HPDE6-E6E7 (cell line): ENCODE results near the gene IQSEC1.

Experiments used
- DNase-seq: peaks from one replicate; pipeline ENCODE4 v3.0.0; 2011; ENCODE audit warnings: missing footprints; ENCODE audit errors: extremely low spot score

IQSEC1 gene

DNA sequence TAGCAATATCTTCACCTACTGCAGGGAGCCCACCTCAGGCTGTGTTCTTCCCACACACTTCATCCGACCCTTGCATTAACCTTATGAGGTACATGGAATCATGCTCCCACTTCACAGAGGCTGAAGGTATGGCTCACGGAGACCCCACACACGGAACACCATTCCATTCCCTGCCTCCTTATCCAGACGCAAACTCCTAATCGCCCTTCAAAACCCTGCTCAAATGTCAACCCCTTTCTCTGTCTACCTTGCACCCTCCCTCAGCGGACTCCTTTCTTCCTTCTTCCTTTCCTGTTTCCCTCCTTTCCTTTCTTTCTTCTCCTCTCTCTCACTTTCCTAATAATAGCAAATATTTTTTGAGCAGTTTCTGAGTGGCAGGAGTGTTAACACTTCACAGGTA is 23.8 kb downstream of the IQSEC1 start:
- no peak for DNase-seq

GRCh38 chr3:13047296-13048165 is 25.7 kb downstream of the IQSEC1 start:
- no peak for DNase-seq

- DNase-seq, result no peak
Observed at GRCh38 chr3:13046569-13047274, 26.5 kb downstream of the IQSEC1 start.

GRCh38 chr3:13045904-13046568 is 27.2 kb downstream of the IQSEC1 start:
- no peak for DNase-seq

GRCh38 chr3:13045241-13045903 is 27.9 kb downstream of the IQSEC1 start:
- no peak for DNase-seq

DNA sequence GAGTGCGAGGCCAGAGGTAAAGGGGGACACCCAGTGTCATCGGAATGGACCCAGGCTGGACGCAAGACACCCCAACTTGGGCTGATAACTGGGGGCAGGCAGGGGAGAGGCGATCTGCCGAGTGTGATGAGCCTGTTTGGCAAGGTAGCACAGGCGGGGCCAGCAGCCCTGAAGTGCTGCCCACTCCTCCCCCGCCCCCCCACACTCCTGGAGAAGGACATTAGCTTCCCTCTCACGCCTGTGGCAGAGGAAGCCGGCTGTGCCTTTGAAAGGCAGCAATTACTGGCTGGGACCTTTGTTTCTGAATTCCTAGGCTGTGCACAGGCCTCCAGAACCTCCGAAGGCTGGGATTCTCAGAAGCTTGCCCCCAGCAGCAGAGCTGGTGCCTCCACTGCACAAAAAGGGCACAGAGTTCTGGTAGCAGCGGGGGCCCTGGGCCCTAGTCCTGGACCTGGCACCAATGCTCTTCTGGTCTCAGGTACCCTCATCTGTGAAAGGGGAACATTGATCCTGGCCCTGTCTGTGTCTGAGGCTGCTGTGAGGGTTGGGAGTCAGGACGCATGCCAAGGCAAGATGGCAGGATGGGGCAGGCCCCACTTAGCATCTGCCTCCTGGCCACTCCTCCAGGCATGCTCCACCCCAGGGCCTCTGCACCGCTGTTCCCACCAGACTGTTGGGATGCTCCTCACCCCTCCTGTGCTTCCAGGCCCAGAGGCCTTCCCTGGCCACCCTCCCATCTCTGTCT is 28.6 kb downstream of the IQSEC1 start:
- DNase-seq, result no peak

DNA sequence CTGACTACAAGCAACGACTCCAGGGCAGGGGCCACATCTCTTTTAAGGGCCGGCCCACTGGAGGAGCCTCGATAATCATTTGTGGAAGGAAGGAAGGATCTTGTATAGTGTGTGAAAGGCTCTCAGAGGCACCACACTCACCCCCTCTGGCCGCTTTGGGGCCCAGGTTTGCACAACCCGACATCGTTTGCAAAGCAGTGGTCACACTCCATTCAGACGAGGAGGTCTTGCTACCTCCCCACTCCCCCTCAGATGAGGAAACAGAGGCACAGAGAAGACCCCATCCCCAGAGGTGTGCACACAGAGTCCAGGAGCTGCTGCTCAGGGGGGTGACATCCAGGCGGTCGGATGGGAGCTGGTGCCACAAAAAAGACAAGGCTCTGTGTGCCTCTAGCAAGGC is 29.6 kb downstream of the IQSEC1 start:
- DNase-seq, result no peak

DNA sequence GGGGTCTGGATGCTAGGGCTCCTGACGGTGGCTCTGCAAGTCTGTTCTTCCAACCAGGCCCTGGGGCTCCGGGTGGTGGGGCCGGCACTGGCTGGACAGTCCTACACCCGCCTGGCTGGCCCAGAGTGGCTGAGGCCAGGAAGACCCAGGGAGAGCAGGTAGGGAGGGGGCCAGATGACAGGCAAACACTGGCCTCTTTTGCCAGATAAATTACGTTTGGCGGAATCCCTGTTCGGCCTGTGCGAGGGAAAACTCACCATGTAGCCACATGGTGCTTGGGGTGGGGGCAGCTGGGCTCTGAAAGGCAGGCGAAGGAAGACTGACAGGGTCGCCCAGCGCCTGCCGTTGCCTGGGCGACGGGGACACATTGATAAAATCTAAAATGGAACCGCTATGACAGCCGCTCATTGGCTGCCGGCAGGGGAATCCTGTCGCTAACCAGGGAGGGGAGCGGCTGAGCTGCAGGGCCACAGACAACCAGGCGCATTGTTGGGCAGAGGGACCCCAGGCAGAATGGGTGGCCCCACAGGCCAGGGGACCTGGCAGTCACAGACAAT is 30.4 kb downstream of the IQSEC1 start:
- no peak for DNase-seq

DNA sequence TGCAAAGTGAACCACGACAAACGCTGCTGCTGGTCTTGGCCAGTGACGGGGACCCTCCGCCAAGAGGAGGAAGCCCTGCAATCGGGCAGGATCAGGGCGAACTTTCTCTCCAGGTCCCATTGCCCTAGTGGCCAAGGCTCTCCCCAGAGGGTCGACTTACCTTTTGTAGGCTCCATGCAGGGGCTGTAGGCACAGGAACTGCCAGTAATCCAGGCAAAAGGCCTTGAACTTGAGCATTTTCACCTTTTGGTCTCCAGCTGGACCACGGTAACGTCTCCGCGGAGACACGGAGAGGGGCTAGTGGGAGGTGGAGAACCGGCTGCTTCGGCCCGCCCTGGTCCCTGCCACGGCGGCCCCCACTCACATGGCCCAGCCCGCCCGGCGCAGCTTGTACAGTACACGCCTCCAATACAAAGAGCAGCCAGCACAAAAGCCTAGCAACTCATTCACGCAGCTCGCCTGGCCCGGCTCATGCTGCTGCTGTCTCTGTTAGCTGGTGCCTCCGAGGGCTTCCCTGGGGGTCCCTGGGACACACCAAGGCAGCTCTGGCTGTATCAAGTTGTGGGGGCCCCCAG is 31.0 kb downstream of the IQSEC1 start:
- no peak for DNase-seq

GRCh38 chr3:13041113-13041776 is 32.0 kb downstream of the IQSEC1 start:
- no peak for DNase-seq

- DNase-seq, result no peak
Observed at GRCh38 chr3:13040361-13041074, 32.7 kb downstream of the IQSEC1 start.

DNA sequence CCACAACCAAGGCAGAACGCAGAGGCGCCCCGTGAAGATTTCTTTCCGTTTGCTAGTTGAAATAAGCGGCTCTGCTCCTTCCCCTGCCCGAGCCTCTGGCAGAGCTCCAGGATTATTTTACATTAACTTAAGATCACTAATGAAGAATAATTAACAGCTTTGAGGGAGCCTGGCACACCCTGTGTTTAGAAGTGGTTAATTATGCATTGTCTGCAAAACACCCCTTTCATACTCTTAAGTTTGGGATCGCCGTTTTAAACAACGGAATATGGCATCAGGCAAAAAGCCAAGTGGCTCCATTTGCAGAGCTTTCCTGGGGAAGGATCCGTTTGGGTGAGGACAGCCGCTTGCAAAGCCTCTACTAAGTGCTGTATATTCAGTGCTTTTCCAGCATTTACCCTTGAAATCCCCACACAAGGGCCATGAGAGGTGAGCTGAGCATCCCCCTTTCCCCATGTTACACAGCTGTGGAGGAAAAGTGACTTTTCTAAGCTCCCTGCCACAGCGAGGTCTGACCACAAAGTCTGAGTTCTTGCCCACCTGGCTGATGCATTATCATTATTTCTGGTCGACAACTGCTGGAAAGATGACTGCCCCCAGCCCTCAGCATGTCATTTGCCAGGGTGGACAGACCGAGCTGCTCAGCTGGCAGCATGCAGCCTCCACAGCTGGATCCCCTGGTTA is 33.9 kb downstream of the IQSEC1 start:
- DNase-seq, result no peak

- no peak for DNase-seq
Observed at GRCh38 chr3:13037458-13038117, 35.6 kb downstream of the IQSEC1 start.

GRCh38 chr3:13034861-13035260 is 38.4 kb downstream of the IQSEC1 start:
- DNase-seq, result no peak

DNA sequence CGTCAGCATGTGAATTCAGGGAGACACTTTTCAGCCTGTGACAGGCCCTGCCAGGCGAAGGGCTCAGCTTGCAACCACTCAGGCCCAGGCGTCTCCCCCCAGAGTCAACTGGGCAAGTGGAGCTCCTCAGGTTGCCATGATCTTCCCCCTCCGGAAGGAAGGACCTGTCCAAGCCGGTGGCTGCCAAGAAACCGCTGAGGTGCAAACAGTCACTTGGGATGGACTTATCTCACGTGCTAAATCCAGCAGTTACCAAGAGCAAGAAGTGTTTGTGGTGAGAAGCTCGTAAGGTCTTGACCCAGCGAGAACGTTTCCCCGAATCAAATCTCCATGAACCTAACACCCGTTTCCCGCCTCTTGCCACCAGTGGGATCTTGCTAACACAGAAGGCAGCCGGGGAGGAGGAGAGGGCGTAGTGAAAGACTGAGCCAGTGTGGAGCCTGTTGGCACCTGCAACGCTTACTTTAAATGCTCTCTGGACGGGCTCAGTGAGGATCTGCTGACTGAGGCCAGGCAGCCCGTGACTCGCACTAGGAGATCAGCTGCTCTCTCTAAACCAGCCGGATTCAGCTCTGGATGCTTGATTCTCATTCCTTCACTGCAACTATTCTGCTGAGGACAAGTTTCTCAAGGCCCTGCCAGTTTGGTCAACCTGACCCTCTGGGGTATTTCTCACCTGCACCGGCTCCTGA is 39.0 kb downstream of the IQSEC1 start:
- DNase-seq, result no peak

DNA sequence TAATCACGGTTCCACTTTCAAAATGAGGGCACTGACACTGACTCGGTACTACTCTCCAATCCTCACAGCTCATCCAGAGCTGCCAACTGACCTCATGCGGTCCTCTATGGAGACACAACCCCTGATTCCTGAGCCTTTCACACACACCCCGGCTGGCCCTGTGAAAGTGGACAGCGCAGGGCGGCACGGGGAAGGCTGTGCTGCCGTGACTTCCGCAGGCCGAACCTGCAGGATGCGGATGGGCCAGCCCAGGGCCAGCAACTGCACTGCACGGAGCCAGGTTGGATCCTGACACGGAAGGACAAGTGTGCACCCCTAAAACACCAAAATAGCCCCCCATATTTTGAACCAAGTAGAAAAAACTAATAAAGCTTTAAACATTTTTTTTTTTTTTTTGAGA is 41.0 kb downstream of the IQSEC1 start:
- DNase-seq, result no peak

GRCh38 chr3:13031621-13032020 is 41.6 kb downstream of the IQSEC1 start:
- no peak for DNase-seq

DNA sequence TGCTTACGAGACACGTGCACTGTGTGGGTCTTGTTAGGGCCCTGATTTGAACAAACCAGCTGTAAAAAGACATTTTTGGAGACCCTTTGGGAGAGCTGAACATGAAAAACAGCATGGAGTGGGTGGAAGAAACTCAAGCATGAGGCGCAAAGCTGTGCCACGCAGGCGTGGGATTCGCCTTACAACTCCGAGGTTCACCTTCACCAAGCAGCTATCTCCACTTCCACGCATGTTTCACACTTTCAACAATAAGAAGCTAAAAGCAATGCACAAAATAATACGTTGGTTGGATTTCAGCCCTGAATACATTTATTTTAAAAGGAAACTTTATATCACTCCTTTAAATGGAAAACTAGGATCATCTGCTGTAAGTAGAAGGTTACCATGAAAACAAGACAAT is 42.5 kb downstream of the IQSEC1 start:
- no peak for DNase-seq
